ENCODE measurements around the gene SPRY4.
"Not testable (repeated sequence)": the region's sequence is repeated elsewhere in the genome, so short reads cannot be mapped to it uniquely, and the experiment has no call there.

Gene SPRY4

GRCh38 chr5:142339781-142340180 lies 15.0 kb upstream of the SPRY4 start:
- FAIRE-seq = no peak
- DNase-seq (ENCODE audit: low spot score) = no peak

DNA sequence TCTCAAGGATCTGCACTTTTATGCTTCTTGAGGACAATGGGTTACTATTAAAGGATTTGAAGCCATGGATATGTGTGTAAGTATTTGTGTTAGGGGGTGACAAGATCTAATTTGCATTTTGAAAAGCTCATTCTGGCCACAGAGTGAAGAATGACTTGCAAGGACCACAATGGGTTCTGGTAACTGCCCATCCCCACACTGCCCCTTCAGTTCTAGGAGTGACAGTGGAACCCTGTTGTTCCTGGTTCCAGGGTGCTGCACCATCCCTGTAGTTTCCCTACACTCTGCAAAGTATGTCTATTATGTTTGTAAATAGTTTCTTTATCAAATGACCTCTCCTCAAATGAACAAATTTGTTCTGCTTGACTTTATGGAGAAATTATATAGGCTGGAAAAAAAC lies 9.7 kb upstream of the SPRY4 start:
- DNase-seq (ENCODE audit: low spot score) = no peak

GRCh38 chr5:142333749-142334148 lies 8.9 kb upstream of the SPRY4 start:
- not testable (repeated sequence) for DNase-seq (ENCODE audit: low spot score); FAIRE-seq

More for the DNA sequence above, 9.7 kb upstream of the SPRY4 start:
- no peak for FAIRE-seq

DNA sequence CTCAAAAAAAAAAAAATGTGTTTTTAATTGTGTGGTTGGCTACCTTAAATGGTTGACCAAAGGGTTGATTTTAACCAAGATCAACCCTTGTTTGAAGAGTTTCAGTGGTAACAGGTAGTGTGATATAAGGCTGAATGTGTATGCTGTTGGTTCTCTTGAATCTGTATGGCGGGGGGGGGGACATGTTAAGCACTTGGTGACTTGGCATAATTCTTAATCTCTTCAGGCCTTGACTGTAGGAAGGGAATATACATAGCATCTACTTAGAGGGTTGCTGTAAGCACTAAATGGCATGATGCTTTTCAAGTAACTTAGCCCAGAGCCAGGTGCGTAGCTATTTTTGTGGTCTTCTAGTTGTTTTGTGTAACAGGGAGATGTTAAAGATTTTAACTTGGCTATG lies 5.6 kb upstream of the SPRY4 start:
- FAIRE-seq = no peak

DNA sequence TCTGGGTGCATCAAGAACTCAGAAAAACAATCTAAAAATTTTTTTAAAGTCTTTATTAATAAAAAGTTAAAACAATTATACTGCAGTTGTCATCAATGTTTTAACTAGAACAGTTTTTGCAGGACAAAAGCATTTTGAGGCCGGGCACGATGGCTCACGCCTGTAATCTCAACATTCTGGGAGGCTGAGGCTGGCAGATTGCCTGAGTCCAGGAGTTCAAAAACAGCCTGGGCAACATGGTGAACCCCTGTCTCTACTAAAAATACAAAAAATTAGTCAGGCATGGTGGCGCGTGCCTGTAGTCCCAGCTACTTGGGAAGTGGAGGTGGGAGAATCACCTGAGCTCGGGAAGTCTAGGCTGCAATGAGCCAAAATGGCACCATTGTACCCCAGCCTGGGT lies 5.2 kb upstream of the SPRY4 start:
- no peak for FAIRE-seq
- DNase-seq (ENCODE audit: low spot score) = no peak

More for the DNA sequence above, 5.6 kb upstream of the SPRY4 start:
- DNase-seq (ENCODE audit: low spot score) = no peak

- DNase-seq (ENCODE audit: low spot score) (no peak), FAIRE-seq (no peak)
Measured at GRCh38 chr5:142327111-142327842, 2.5 kb upstream of the SPRY4 start.

DNA sequence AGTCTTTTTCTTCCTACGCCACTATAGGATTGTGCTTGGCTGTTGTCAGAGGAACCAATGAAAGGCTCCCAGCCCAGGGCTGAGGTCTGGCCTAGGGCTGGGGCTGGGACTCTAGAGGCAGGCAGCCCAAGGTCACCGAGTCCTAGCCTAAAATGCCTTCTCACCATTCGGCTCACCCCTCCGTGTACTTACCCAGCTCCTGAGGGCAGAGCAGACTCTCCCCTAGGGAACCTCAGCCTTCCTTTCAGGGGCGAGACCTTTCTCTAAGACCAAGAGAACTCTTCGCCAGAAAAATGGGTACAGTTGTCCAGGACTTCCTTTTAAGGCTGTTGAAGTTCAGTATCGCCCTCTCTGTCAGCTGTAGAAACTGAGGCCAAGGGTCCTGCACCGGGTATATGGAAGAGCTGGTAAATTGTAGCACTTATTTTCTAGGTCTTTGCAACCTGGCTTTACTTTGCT lies 1.7 kb upstream of the SPRY4 start:
- FAIRE-seq (no peak), DNase-seq (ENCODE audit: low spot score) (no peak)

- peak; percentile 9 for DNase-seq (ENCODE audit: low spot score)
Measured at GRCh38 chr5:142325725-142326479, 1.1 kb upstream of the SPRY4 start.

GRCh38 chr5:142324136-142324870 lies 518 bp downstream of the SPRY4 start:
- DNase-seq (ENCODE audit: low spot score) (no peak), FAIRE-seq (no peak)

More at GRCh38 chr5:142325725-142326479, 1.1 kb upstream of the SPRY4 start:
- no peak for FAIRE-seq

DNA sequence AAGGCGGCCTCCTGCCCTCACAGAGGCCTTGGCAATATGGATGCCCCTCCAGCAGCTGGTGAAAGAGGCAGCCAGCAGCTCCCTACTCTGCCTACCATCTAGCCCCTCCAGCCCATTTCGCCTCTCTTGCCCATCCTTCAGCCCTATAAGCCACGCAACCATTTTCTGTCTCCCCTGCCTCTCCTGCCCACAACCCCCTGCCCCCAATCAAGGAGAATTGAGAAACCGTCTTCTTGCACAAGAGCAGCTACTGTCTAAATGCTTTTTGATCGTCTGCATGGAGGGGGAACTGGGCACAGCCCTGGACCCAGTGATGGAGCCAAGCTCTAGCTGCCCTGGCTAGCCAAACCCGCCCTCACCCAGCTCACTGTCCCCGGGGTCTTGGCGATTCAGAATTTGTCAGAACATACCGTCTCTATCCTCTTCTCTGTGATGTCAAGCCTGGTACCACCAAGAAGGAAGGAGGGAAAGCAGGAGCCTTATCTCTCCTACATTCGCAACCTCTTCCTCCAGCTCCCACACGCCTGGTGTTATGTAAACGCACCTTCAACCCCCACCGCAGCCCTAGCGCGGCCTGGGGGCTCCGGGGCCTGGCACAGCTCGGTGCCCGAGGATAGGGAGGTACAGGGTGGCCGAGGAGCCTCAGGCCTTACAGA lies 1.2 kb downstream of the SPRY4 start:
- FAIRE-seq (no peak), DNase-seq (ENCODE audit: low spot score) (no peak)

- FAIRE-seq (no peak), DNase-seq (ENCODE audit: low spot score) (no peak)
Measured at GRCh38 chr5:142322747-142323479, 1.9 kb downstream of the SPRY4 start.

GRCh38 chr5:142322403-142322746 lies 2.4 kb downstream of the SPRY4 start:
- DNase-seq (ENCODE audit: low spot score) (no peak), FAIRE-seq (no peak)

DNA sequence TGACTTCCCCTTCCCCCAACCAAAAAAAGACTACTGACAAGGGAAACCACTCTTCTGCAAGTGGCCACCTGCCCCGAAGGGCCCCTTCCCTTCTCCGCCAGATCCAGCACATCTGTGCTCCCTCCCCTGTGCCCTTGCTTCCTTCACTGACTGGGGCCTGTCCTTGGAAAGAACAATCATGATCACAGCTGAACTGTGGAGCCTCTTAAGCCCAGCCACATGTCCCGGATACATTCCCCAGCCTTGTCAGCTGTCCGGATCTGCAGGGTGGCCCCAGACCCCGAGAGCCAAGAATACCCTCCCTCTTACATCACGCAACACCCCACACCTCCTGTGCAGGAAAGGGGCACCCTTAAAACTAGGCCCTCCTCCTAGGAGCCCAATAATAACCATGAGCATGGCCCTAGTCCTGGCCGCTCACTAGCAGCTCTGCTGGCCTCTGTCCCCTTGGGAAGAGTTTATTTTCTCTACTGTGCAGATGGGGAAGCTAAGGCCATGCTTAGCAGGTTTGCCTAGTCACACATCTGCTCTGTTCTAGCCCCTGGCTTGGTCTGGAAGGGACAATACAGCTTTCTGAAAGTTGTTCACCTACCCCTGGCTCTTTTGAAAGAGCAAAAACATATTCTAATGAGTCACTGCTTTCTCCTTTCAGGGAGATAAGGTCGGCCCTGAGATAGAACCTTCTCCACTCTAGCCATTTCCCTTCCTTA lies 3.8 kb downstream of the SPRY4 start:
- FAIRE-seq = no peak
- no peak for DNase-seq (ENCODE audit: low spot score)

GRCh38 chr5:142320430-142320738 lies 4.4 kb downstream of the SPRY4 start:
- FAIRE-seq (no peak), DNase-seq (ENCODE audit: low spot score) (no peak)

GRCh38 chr5:142319560-142320429 lies 5.0 kb downstream of the SPRY4 start:
- no peak for DNase-seq (ENCODE audit: low spot score)
- no peak for FAIRE-seq

- no peak for FAIRE-seq
- DNase-seq (ENCODE audit: low spot score) = no peak
Measured at GRCh38 chr5:142319105-142319504, 5.7 kb downstream of the SPRY4 start.

DNA sequence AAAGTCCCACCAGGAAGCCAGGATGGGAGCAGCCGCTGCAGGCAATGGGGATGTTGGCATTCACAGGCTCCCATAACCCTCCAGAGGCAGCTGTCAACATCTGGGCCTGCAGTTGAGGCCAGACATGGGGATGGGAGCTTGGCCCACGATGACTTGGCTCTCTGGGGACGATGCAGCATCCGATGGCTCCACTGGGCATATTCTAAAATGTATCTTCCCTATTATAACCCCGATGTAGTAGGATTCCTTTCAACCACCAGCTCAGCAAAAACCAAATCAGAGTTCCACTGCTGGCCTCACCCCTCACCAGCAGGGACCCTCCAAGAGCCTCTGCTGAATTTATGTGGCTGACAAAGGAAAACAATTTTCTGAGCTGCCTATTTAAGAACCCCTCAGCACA lies 7.1 kb downstream of the SPRY4 start:
- no peak for FAIRE-seq
- no peak for DNase-seq (ENCODE audit: low spot score)

DNA sequence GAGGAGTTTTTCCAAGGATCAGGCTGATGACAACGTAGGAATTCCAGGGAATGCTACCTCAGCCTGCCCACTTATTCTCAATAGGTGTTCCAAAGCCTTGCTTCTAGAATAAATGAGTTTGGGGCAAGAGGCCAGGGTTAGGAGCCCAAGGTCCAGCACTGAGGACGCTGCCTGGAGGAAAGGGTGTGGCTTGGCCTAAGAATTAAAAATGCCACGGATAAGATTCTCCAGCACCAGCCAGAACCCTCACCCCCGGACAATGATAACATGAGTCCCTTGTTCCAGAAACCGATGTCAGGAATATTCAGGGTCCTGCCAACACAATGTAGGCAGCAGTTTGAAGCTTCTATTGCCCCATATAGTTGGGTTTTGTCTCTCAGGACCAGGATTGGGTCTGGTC lies 7.6 kb downstream of the SPRY4 start:
- no peak for FAIRE-seq
- DNase-seq (ENCODE audit: low spot score) = no peak

DNA sequence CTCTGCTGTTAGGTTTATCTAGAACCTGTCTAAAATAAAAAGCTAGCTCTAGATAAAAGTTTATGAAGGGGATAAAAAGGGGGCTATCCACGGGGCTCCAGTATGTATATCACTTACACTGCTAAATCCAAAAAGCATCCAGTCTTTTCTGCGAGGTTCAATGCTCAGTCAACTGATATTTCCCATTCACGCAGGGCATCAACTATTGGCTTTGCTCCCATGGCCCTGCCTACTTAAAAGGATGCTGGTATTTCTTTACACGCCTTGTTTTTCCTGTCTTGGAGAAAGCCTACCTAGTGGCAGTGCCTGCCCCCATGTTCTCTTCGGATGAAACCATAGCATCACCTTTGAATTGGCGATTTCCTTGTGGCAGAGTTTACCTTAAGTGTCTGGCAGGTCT lies 8.1 kb downstream of the SPRY4 start:
- no peak for FAIRE-seq
- no peak for DNase-seq (ENCODE audit: low spot score)

- DNase-seq (ENCODE audit: low spot score) (no peak), FAIRE-seq (no peak)
Measured at GRCh38 chr5:142316051-142316450, 8.8 kb downstream of the SPRY4 start.
